Thymus (tissue), 11 donors: ENCODE data around the gene STX18. TPM values are rescaled to one million over a fixed set of nuclear protein-coding genes. Genes with fewer than 3 reads are reported as not detected.
"Not testable (repeated sequence)": the region's sequence is repeated elsewhere in the genome, so short reads cannot be mapped to it uniquely, and the experiment has no call there.

Experiments used
- DNase-seq, 9 donors: peaks; one replicate each; pipeline ENCODE4 v3.0.0-alpha.2; 2013; ENCODE audit warnings: low spot score in 9 of 9, low read depth in 6 of 9, missing footprints in 1 of 9
- H3K27ac ChIP-seq, 2 donors: one replicate each; pipeline ENCODE4 v1.5.1; 2013; ENCODE audit warnings: control low read depth in 1 of 2, low read depth in 1 of 2, low read length in 1 of 2, mild to moderate bottlenecking in 1 of 2, moderate library complexity in 1 of 2
- H3K27me3 ChIP-seq, 2 donors: one replicate each; pipeline ENCODE4 v1.5.1; 2013; ENCODE audit warnings: low read length in 1 of 2; ENCODE audit not compliant: control insufficient read depth in 2 of 2, insufficient read depth in 1 of 2
- H3K36me3 ChIP-seq, 2 donors: one replicate each; pipeline ENCODE4 v1.5.1; 2013; ENCODE audit warnings: low read length in 1 of 2, mild to moderate bottlenecking in 1 of 2, moderate library complexity in 1 of 2; ENCODE audit not compliant: control insufficient read depth in 2 of 2, insufficient read depth in 2 of 2
- H3K4me1 ChIP-seq, 2 donors: one replicate each; pipeline ENCODE4 v1.5.1; 2013; ENCODE audit warnings: low read length in 2 of 2; ENCODE audit not compliant: control insufficient read depth in 2 of 2, insufficient read depth in 2 of 2
- H3K4me3 ChIP-seq, 2 donors: one replicate each; pipeline ENCODE4 v1.5.1; 2013; ENCODE audit warnings: low read length in 2 of 2, control low read depth in 1 of 2, mild to moderate bottlenecking in 1 of 2
- H3K9me3 ChIP-seq, 2 donors: one replicate each; pipeline ENCODE4 v1.5.1; 2013; ENCODE audit warnings: low read length in 1 of 2, mild to moderate bottlenecking in 1 of 2; ENCODE audit not compliant: control insufficient read depth in 2 of 2, insufficient read depth in 1 of 2
- WGBS: extraction: QIAGEN DNeasy Blood & Tissue Kit; methylation state at CpG from one replicate; pipeline ENCODE4 v1.1.7; 2013; 5-methylcytosine and 5-hydroxymethylcytosine counted together
- polyA plus RNA-seq: library from polyadenylated mRNA; stranded (reverse); fragments of 200-250 nt; gene quantifications from one replicate; pipeline ENCODE4 v1.2.3, GENCODE V29; 2013
- total RNA-seq: library from RNA; stranded (reverse); fragments of 120-200 nt; gene quantifications from one replicate; pipeline ENCODE4 v1.2.4, GENCODE V29; 2013
- donor health status: healthy.

The STX18 gene
- total and polyA plus RNA-seq, 2 donors: 27.8 to 33.1 TPM

DNA sequence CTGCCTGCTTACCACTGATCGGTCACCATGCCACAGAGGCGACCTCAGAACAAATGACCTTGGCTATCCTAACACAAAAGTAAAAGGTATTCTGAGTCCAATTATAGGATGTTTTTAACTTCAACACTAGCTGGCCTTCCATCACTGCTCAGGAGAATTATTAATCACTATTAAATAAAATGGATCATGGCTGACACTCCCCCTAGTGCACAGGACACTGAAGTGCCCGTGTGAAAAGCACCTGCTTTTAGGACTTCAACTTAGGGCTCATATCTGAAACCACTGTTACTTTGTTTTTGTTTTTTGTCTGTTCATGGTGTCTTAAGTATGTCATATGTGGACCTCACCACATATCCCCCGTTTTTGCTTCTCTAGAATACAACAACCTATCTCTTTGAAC lies 33.9 kb downstream of the STX18 start:
- no peak for DNase-seq
- H3K27ac ChIP-seq: no peak overlapping the region
- WGBS: 87% methylated on average over 4 of the region's 4 CpGs
- H3K4me1 ChIP-seq: no peaks in the 10 kb centered on the region
- H3K9me3 ChIP-seq: no peaks in the 10 kb centered on the region
- H3K27me3 ChIP-seq: no peaks in the 10 kb centered on the region
- peaks cover 0 to 5% of the 10 kb centered on the region in 2 donors for H3K36me3 ChIP-seq
- no peak overlapping the region for H3K4me3 ChIP-seq

DNA sequence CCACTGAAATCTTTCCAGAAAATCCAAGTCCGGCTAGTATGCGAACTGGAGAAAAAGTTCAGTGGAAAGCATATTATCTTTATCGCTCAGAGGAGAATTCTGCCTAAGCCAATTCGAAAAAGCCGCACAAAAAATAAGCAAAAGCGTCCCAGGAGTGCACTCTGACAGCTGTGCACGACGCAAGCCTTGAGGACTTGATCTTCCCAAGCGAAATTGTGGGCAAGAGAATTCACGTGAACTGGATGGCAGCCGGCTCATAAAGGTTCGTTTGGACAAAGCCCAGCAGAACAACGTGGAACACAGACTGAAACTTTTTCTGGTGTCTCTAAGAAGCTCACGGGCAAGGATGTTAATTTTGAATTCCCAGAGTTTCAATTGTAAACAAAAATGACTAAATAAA lies 34.4 kb downstream of the STX18 start:
- Histone ChIP-seq H3K27ac (no peak overlapping the region), H3K4me1 (peaks cover 4 to 5% of the 10 kb centered on the region in 2 donors), H3K36me3 (peaks cover 0 to 5% of the 10 kb centered on the region in 2 donors), H3K4me3 (no peak overlapping the region), H3K27me3 (no peaks in the 10 kb centered on the region), H3K9me3 (no peaks in the 10 kb centered on the region)
- no peak for DNase-seq
- WGBS: 96% methylated on average over 14 of the region's 14 CpGs

DNA sequence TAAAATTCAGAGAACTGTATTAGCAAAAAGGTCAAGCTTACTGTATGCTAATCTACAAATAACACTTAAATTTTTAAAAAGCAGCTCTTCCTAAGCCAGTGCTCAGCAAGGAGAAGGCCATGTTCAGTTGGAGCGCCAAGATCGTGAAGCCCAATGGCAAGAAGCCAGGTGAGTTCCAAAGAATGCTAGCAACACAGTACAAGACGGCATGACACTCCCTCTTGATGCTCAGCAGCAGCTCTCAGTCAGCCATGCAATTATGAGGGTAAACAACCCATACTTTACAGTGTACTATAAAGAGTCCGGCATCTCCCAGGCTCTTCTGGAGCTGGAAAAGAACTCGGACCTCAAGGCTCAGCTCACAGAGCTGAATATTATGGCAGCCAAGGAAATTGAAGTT lies 34.9 kb downstream of the STX18 start:
- Histone ChIP-seq H3K4me3 (no peak overlapping the region), H3K36me3 (peaks cover 0 to 5% of the 10 kb centered on the region in 2 donors), H3K27ac (no peak overlapping the region), H3K9me3 (no peaks in the 10 kb centered on the region), H3K4me1 (peaks cover 4 to 5% of the 10 kb centered on the region in 2 donors), H3K27me3 (no peaks in the 10 kb centered on the region)
- WGBS: 93% methylated on average over 5 of the region's 5 CpGs
- DNase-seq: no peak

DNA sequence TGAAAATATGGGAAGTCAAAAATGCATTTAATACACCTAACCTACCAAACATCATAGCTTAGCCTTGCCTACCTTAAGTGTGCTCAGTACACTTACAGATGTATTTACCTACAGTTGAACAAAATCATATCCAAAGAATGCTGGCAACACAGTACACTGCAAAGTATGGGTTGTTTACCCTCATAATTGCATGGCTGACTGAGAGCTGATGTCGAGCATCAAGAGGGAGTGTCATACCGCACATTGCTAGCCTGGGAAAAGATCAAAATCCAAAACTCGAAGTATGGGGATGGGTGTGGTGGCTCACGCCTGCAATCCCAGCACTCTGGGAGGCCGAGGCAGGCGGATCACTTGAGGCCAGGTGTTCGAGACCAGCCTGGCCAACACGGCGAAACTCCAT lies 36.6 kb downstream of the STX18 start:
- WGBS: 98% methylated on average over 9 of the region's 9 CpGs
- not testable (repeated sequence) for H3K4me3 ChIP-seq

DNA sequence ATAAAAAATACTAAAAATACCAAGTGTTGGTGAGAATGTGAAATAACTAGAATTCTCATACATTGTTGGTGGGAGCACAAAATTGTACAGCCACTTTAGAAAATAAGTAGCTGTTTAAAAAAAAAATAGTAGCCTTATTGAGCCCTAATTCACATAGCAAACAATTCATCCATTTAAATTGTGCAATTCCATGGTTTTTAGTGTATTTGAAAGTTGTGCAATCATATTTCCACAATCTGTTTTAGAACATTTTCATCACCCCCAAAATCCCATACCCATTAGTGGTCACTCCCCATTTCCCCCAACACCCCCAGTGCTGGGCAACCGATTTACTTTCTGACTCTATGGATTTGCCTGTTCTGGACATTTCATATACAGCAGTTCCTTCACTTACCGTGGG lies 37.1 kb downstream of the STX18 start:
- Histone ChIP-seq H3K36me3 (peaks cover 0 to 2% of the 10 kb centered on the region in 2 donors), H3K9me3 (no peaks in the 10 kb centered on the region), H3K4me1 (peaks cover 4 to 5% of the 10 kb centered on the region in 2 donors), H3K27ac (no peak overlapping the region), H3K4me3 (no peak overlapping the region), H3K27me3 (no peaks in the 10 kb centered on the region)
- 97% methylated on average over 2 of the region's 2 CpGs for WGBS
- DNase-seq: no peak

More for the DNA sequence above, 36.6 kb downstream of the STX18 start:
- not testable (repeated sequence) for H3K9me3 ChIP-seq, H3K27ac ChIP-seq, H3K36me3 ChIP-seq, DNase-seq, H3K4me1 ChIP-seq, H3K27me3 ChIP-seq

DNA sequence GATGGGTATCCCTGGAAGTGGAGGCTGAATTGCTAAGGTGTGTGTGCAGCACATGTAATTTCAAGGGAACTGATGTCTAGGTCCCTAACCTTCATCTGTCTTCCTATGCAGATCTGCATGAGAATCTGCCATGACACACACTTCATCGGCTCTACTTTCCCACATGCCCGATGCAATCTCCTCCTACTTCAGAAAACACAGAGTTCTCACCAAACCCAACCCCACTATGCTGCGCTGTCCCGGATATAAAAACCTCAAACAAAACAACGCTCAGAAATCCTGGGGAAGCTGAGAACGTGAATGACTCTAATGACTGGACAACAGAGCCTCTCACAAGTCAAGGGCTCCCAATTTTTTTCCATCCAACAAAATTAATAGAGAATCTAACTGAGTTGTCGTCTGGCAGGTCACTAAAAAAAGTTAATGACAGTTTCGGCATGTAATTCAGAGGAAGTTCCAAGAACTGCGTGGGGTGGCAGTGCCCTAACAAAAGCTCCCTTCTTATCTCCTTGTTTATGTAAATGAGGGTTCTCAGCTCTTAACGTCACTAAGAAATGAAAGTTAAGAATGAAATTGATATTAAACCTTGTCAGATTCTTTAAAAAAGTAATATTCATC lies 39.0 kb downstream of the STX18 start:
- 35% methylated on average over 10 of the region's 10 CpGs for WGBS

DNA sequence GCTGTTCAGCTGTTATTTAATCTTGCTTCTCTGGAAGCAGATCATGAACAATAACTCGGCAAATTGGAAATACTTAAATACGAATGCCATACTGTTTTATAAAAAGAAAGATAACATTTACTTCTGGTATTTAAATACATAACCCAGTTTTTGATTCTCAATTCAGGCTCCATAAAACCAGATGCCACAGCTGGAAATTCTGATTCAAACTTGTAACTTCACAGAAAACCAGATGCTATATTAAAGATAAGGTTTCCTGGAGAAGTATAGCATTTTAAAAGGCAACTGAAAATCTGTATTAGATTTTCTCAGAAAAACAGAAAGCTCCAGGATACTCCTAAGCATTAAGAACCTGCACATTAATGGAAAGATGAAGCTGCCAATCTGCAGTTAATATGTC lies 40.2 kb downstream of the STX18 start:
- Histone ChIP-seq H3K27ac (no peak overlapping the region), H3K4me3 (no peak overlapping the region), H3K4me1 (peaks cover 4 to 5% of the 10 kb centered on the region in 2 donors), H3K9me3 (no peaks in the 10 kb centered on the region), H3K36me3 (no peaks in the 10 kb centered on the region), H3K27me3 (no peaks in the 10 kb centered on the region)
- 99% methylated on average over 2 of the region's 2 CpGs for WGBS
- no peak for DNase-seq

More for the DNA sequence above, 39.0 kb downstream of the STX18 start:
- Histone ChIP-seq H3K9me3 (no peaks in the 10 kb centered on the region), H3K36me3 (no peaks in the 10 kb centered on the region), H3K27me3 (no peaks in the 10 kb centered on the region), H3K4me3 (peak overlapping the region; percentile 21 to 45), H3K27ac (no peak overlapping the region), H3K4me1 (peaks cover 4 to 5% of the 10 kb centered on the region in 2 donors)
- peak in 7 of 9 donors; percentile 15 to 56 (median 23) for DNase-seq

DNA sequence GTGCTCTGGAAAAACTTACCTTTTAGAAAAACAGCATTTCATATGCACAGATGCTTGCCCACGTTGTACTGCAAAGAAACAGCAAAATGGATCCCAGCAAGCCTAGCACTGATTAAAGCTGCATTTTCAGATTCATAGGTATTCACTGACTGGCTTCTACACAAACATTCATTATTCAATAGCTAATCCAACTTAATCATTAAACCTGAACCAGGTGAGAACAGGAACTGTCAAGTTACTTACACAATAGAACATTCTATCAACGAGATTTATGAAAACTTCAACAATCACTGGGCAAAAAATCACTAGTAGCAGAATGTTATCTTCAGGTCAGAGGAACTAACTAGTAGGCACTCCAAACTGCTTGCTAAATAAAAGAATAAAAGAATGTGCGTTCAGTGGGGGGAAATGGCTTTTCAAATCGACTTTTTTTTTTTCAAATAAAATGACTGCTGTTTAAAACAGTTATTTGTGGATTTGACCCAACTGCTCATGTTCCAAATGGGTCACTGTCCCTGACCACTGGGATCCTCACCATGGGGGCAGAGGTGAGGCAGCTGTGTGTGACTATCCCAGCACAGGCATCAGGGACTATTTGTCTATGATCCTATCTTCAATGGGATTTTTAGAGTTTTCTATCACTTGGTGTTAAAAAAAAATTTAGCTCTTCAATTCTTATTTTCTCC lies 42.3 kb downstream of the STX18 start:
- Histone ChIP-seq H3K36me3 (no peaks in the 10 kb centered on the region), H3K4me1 (peaks cover 4 to 5% of the 10 kb centered on the region in 2 donors), H3K4me3 (no peak overlapping the region), H3K27ac (no peak overlapping the region), H3K27me3 (no peaks in the 10 kb centered on the region), H3K9me3 (no peaks in the 10 kb centered on the region)
- 97% methylated on average over 4 of the region's 4 CpGs for WGBS
- DNase-seq: no peak

DNA sequence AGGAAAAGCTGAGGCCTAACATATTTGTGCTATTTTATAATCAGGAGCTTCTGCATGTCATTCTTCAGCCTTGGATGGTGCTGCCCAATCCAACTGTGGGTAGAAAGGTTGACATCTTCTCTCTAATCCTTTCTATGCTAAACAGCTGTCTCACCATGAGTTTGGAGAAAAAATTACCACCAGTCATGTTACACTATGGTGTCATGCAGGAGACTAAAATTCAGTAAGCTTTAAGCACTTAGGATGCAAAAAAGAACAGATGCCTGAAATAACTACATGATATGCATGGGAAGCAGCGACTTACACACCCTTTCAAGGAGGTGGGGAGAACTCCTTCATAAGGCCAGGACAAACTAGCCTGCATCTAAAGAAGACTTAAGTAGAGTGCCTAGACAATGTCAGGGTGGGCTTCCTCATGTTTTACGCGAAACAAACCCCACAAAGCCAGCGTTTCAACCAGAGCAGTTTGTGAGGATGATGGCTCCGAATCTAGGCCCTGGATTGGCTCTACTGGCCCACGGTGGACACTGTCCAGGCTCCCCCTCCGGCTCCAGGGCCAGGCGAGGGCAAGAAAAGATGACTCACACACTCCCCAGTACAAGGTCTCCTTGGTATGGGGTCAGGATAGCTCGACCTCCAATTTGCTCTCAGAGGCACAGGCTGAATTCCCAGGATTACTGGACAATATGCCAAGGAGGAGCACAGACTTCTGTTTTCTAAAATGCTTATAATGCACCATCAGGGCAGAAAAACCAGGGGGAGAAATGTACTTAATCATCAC lies 45.1 kb downstream of the STX18 start:
- no peaks in the 10 kb centered on the region for H3K36me3 ChIP-seq
- no peaks in the 10 kb centered on the region for H3K4me1 ChIP-seq
- H3K4me3 ChIP-seq: no peak overlapping the region
- no peak overlapping the region for H3K27ac ChIP-seq
- no peaks in the 10 kb centered on the region for H3K27me3 ChIP-seq
- DNase-seq: no peak
- no peaks in the 10 kb centered on the region for H3K9me3 ChIP-seq
- 93% methylated on average over 9 of the region's 9 CpGs for WGBS
